Measurements from ENCODE around the gene DYNLRB1.

GRCh38 chr20:34495307-34495706 lies 20.9 kb upstream of the DYNLRB1 start:
- TF ChIP-seq CTCF (IDR thresholded peaks at IDR 0.05) (no peak), POLR2A (IDR thresholded peaks at IDR 0.05) (no peak)
